Gastrocnemius medialis (tissue), 4 donors: ENCODE measurements around the gene WDFY4. TPM values are rescaled to one million over a fixed set of nuclear protein-coding genes. Genes with fewer than 3 reads are reported as not detected.

Experiments used
- ATAC-seq, 2 donors: fragments of 150-250 bp; one replicate each; pipeline ENCODE4 v1.9.1; 2016
- DNase-seq, 2 donors: peaks; one replicate each; pipeline ENCODE4 v3.0.0-alpha.2; 2019
- H3K27ac ChIP-seq, 4 donors: fragments of 200-600 bp; sonication (generic); 1 replicate in 1 of 4; 2 replicates in 3 of 4; pipeline ENCODE4 v1.5.1; 2016 to 2018; ENCODE audit warnings: mild to moderate bottlenecking in 2 of 4, moderate library complexity in 1 of 4
- H3K27me3 ChIP-seq, 3 donors: fragments of 200-600 bp; sonication (generic) in 2 of 3; 1 replicate in 1 of 3; 2 replicates in 2 of 3; pipeline versions ENCODE4 v1.5.1 to v1.6.0; 2016 to 2019; ENCODE audit warnings: mild to moderate bottlenecking in 1 of 3, moderate library complexity in 1 of 3
- H3K36me3 ChIP-seq, 2 donors: fragments of 200-600 bp; sonication (generic) in 1 of 2; one replicate each; pipeline ENCODE4 v1.5.1; 2017 to 2018
- H3K4me1 ChIP-seq, 2 donors: fragments of 200-600 bp; sonication (generic) in 1 of 2; one replicate each; pipeline ENCODE4 v1.5.1; 2016 to 2017; ENCODE audit warnings: mild to moderate bottlenecking in 2 of 2
- H3K4me3 ChIP-seq, 4 donors: fragments of 200-600 bp; sonication (generic) in 3 of 4; 1 replicate in 1 of 4; 2 replicates in 3 of 4; pipeline ENCODE4 v1.5.1; 2016 to 2019; ENCODE audit warnings: mild to moderate bottlenecking in 2 of 4
- H3K9me3 ChIP-seq, 3 donors: fragments of 200-600 bp; sonication (generic) in 2 of 3; 1 replicate in 1 of 3; 2 replicates in 2 of 3; pipeline ENCODE4 v1.5.1; 2016 to 2019
- CTCF ChIP-seq, 5 experiments: fragments of 450-650 bp in 3 of 5; fragments of 200-600 bp in 2 of 5; sonication (generic) in 2 of 5; IDR thresholded peaks in 4 of 5; conservative IDR thresholded peaks in 1 of 5; 1 replicate in 4 of 5; 2 replicates in 1 of 5; pipeline ENCODE4 v1.5.1; 2016 to 2019; ENCODE audit warnings: antibody characterized with exemption in 5 of 5, mild to moderate bottlenecking in 3 of 5, moderate library complexity in 3 of 5
- POLR2A ChIP-seq, 2 donors: fragments of 450-650 bp; IDR thresholded peaks; one replicate each; pipeline ENCODE4 v1.6.1; 2017; ENCODE audit warnings: antibody characterized with exemption in 2 of 2, mild to moderate bottlenecking in 2 of 2, moderate library complexity in 2 of 2
- in situ Hi-C, 4 donors: fragments of 200-750 bp; cut with MboI; loops; one replicate each; pipeline versions ENCODE4 v1.15.0 to v1.8.0; 2017; ENCODE audit warnings: low sequenced_read_pairs in 4 of 4
- intact Hi-C: fragments of 100-400 bp; cut with DNase I; formaldehyde crosslinking; loops from one replicate; pipeline ENCODE4 v1.15.1; 2023; ENCODE audit warnings: low total_unique reads
- total RNA-seq, 4 donors: library from RNA; depleted of rRNA; stranded (reverse); fragments of >200 nt; gene quantifications; one replicate each; pipeline versions ENCODE4 v1.1.0 to v1.2.3, GENCODE V29; 2016

Gene WDFY4
- total RNA-seq, 4 donors from 2014 or later: 0.29 to 0.94 (median 0.59) TPM

- Histone ChIP-seq H3K4me1 (no peaks in the 10 kb centered on the region), H3K27me3 (no peaks in the 10 kb centered on the region), H3K9me3 (no peaks in the 10 kb centered on the region), H3K36me3 (no peaks in the 10 kb centered on the region), H3K4me3 (no peak overlapping the region), H3K27ac (no peak overlapping the region)
- DNase-seq (no peak), ATAC-seq (no peak)
- intact Hi-C loops: no loop called here
- in situ Hi-C loops: no loop called here
- no peak for TF ChIP-seq CTCF (IDR thresholded peaks at IDR 0.05 in 4 of 5, conservative IDR thresholded peaks at IDR 0.05 in 1 of 5)
- TF ChIP-seq POLR2A (IDR thresholded peaks at IDR 0.05): no peak
Observed at GRCh38 chr10:48897441-48897790, 212.7 kb downstream of the WDFY4 start.

- DNase-seq (no peak), ATAC-seq (no peak)
- intact Hi-C loops (no loop called here), in situ Hi-C loops (no loop called here)
- H3K9me3 ChIP-seq: no peaks in the 10 kb centered on the region
- no peaks in the 10 kb centered on the region for H3K27me3 ChIP-seq
- H3K36me3 ChIP-seq: no peaks in the 10 kb centered on the region
- no peaks in the 10 kb centered on the region for H3K4me1 ChIP-seq
- no peak overlapping the region for H3K27ac ChIP-seq
- no peak for TF ChIP-seq CTCF (IDR thresholded peaks at IDR 0.05 in 4 of 5, conservative IDR thresholded peaks at IDR 0.05 in 1 of 5)
- no peak for TF ChIP-seq POLR2A (IDR thresholded peaks at IDR 0.05)
- H3K4me3 ChIP-seq: no peak overlapping the region
Observed at GRCh38 chr10:48898426-48898825, 213.8 kb downstream of the WDFY4 start.

- no peaks in the 10 kb centered on the region for H3K9me3 ChIP-seq
- DNase-seq (no peak), ATAC-seq (no peak)
- H3K36me3 ChIP-seq: no peaks in the 10 kb centered on the region
- no peak overlapping the region for H3K4me3 ChIP-seq
- H3K4me1 ChIP-seq: no peaks in the 10 kb centered on the region
- intact Hi-C loops (no loop called here), in situ Hi-C loops (no loop called here)
- H3K27ac ChIP-seq: peak overlapping the region in 1 of 4 donors; percentile 31
- TF ChIP-seq POLR2A (IDR thresholded peaks at IDR 0.05): no peak
- TF ChIP-seq CTCF (IDR thresholded peaks at IDR 0.05 in 4 of 5, conservative IDR thresholded peaks at IDR 0.05 in 1 of 5): no peak
- no peaks in the 10 kb centered on the region for H3K27me3 ChIP-seq
Observed at GRCh38 chr10:48899781-48900180, 215.1 kb downstream of the WDFY4 start.

GRCh38 chr10:48900371-48900801 lies 215.7 kb downstream of the WDFY4 start:
- H3K9me3 ChIP-seq: no peaks in the 10 kb centered on the region
- TF ChIP-seq POLR2A (IDR thresholded peaks at IDR 0.05) (no peak), CTCF (IDR thresholded peaks at IDR 0.05 in 4 of 5, conservative IDR thresholded peaks at IDR 0.05 in 1 of 5) (no peak)
- H3K27me3 ChIP-seq: no peaks in the 10 kb centered on the region
- DNase-seq (no peak), ATAC-seq (peak in 1 of 2 donors; percentile 46)
- intact Hi-C loops: no loop called here
- no peak overlapping the region for H3K4me3 ChIP-seq
- no peaks in the 10 kb centered on the region for H3K36me3 ChIP-seq
- peak overlapping the region in 2 of 4 donors; percentile 11 to 31 for H3K27ac ChIP-seq
- in situ Hi-C loops: no loop called here
- H3K4me1 ChIP-seq: no peaks in the 10 kb centered on the region

- no peak overlapping the region for H3K4me3 ChIP-seq
- H3K9me3 ChIP-seq: no peaks in the 10 kb centered on the region
- no peaks in the 10 kb centered on the region for H3K36me3 ChIP-seq
- TF ChIP-seq CTCF (IDR thresholded peaks at IDR 0.05 in 4 of 5, conservative IDR thresholded peaks at IDR 0.05 in 1 of 5) (no peak), POLR2A (IDR thresholded peaks at IDR 0.05) (no peak)
- H3K27ac ChIP-seq: no peak overlapping the region
- no peaks in the 10 kb centered on the region for H3K27me3 ChIP-seq
- intact Hi-C loops (no loop called here), in situ Hi-C loops (no loop called here)
- H3K4me1 ChIP-seq: no peaks in the 10 kb centered on the region
- no peak for ATAC-seq
- no peak for DNase-seq
Observed at GRCh38 chr10:48901319-48901718, 216.6 kb downstream of the WDFY4 start.
